ENCODE measurements around the gene HTRA3.

The HTRA3 gene

DNA sequence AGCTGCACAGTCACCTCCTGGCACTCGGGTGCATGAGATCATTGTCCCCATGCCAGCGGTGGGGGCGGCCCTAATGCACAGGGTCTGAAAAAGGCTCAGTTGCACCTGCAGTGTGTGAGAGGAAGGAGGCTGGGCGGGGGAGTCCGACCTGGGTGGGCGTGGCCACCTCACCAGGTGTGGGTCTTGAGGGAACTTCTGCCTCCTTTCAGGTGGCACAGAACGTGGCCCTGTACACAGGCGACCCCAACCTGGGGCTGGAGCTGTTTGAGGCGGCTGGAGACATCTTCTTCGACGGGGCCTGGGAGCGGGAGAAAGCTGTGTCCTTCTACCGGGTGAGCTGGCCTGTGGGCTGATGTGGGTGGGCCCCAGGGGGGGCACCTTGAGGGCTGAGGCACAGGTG lies 34.3 kb upstream of the HTRA3 start:
- DNase-seq = no peak

DNA sequence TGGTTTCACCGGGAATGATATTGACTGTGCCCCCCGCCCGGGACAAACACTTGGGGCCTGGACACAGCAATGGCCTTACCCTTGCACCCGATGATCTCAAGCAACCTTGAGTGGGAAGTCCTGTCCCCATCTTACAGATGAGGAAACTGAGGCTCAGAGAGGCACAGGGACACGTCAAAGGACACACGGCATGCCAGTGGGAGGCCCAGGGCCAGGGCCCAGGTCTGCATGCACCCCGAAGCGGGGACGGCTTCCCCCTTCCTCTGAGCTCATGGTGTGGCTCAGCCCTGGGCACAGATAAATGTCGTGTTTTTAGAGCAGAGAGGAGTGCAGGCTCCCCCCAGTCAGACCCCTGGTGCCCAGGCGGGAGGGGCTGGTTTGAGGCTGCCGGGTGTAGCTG lies 33.9 kb upstream of the HTRA3 start:
- DNase-seq = no peak

DNA sequence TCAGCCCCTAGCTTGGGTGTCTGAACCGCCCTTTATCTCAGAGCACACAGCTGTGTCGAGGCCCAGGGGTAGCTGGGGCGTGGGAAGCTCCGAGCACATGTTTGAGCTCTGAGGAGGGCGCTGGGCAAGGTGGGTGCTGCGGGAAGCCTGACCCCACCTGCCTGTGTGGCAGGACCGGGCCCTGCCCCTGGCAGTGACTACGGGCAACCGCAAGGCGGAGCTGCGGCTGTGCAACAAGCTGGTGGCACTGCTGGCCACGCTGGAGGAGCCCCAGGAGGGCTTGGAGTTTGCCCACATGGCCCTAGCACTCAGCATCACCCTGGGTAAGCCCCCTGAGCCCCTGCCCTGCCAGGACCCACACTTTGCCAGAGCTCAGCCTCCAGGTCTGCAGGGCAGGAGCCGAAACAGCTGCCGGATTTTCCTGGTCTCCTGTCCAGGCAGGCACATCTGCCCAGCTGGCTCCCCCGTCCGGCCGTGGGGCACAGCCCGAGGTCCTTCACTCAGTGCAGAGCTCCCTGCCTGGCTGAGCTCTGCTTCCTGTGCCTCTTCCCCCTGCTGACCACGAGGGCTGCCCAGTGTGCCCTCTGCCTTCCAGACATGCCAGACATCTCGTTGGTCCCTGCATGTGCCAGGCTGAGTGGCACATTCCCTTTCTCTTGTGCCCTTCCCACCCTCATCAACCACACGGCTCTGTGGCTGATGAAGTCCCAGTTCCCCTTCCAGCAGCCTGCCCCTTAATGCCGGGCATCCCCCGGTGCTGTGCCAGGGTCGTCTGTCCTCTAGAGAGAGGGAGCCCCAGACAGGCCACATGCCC lies 33.2 kb upstream of the HTRA3 start:
- DNase-seq = no peak

DNA sequence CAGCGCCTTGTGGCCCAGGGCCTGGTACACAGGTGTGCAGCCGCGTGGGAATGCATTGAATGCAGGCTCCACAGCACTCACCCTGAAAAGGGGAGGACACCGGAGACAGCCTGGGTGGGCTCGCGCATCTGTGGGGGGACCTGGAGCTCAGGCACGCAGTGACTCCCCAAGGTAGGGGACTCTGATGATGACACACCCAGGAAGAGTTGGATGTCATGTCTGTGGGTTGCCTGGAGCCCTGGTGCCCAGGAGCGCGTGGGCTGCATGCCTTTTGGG lies 32.7 kb upstream of the HTRA3 start:
- no peak for DNase-seq

DNA sequence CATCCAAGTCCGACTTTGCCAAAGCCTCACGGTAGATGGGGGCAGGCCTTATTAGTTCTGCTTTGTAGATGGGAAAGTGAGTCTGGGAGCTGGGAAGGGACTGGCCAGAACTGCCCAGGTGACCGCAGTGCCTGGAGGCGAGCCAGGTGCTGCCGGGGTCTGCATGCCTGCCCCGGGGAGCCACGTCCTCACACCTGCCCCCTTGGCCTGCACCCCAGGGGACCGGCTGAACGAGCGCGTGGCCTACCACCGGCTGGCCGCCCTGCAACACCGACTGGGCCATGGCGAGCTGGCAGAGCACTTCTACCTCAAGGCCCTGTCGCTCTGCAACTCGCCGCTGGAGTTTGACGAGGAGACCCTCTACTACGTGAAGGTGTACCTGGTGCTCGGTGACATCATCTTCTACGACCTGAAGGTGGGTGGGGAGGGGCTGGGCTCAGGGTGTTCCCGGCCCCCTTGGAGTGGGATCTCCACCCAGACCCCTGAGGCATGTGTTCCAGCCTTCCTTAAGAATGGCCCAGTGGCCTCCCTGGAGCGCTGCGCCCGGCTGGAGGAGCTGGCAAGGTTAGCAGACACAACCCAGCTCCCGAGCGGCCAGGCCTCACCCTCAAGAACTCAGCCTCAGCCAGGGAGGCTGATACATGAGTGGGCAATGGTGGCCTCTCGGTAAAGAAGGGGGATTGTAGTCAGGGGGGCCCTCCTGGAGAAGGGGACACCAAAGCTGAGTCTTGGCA lies 32.1 kb upstream of the HTRA3 start:
- DNase-seq = no peak

DNA sequence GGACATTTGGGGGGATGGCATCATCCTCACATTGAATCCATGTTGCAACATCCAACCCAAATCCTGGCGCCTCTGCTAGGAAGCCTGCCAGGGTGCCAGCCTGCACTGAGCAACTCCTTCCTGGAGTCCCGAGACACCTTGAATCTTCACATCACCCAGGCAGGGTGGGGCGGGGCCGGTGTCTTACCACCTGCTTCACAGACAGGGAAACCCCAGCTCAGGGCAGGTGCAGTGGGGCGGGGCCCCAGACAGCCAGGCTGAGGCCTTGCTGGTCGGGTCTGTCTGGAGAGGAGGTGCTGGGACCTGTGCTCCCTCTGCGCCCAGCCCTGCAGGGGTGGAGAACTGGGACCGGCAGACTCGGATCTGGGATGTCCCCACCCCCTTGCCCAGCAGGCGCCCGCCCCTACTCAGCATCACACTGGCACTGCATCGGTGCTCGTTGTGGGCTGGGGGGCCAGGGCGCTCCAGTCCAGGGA lies 31.5 kb upstream of the HTRA3 start:
- no peak for DNase-seq

DNA sequence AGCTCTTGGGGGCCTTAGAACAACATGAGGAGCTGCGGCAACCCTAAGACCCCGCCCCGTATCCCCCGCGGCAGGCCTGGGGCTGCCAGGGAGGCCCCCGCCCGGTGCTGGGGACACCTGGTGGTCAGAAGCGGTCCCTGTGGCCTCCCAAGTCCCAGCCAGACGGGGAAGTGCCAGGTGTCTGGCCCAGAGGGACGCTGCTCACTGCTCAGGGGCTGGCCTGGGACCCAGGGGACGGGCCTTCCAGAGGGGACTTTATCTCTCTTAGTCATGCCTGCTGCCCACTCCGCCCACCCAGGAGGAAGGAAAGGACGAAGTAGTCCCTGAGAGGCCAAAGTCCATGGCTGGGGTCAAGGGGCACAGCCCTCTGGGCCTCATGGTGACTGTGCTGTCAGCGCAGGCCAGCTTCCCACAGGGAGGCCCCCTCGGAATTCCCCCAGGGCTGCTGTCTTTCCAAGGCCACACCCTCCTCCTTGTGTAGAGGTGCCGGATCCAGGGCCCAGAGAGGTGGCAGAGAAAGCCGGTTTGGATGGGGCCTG lies 31.0 kb upstream of the HTRA3 start:
- DNase-seq = no peak

DNA sequence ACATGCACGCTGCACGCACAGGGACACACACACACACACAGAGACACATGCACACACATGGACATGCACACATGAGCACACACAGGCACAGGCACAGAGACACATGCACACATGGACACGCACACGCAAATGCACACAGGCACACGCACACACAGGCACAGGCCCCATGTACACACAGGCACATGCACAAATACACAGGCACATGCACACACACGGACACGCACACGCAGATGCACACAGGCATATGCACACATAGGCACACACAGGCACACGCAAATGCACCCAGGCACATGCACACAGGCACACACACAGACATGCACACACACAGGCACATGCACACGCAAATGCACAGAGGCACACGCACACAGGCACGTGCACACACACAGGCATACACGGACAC lies 30.3 kb upstream of the HTRA3 start:
- DNase-seq = no peak

DNA sequence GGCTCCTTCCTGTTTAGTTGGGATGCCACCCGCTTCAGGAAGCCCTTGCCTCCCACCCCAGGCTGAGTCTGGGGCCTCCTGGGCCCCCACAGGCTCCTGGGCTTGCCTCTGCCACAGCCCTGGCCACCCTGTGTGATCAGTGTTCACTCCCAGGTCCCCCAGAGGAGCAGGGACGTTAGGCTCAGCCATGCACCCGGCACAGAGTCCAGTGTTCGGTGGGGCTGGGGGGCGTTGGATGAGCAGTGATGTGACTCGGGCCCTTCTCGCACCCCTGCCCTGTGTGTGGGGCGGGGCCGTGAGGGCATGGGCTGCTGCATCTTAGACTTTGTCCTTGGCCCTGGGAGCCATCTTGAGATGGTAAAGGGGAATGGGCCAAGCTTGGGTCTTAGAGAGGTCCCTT lies 29.9 kb upstream of the HTRA3 start:
- no peak for DNase-seq

DNA sequence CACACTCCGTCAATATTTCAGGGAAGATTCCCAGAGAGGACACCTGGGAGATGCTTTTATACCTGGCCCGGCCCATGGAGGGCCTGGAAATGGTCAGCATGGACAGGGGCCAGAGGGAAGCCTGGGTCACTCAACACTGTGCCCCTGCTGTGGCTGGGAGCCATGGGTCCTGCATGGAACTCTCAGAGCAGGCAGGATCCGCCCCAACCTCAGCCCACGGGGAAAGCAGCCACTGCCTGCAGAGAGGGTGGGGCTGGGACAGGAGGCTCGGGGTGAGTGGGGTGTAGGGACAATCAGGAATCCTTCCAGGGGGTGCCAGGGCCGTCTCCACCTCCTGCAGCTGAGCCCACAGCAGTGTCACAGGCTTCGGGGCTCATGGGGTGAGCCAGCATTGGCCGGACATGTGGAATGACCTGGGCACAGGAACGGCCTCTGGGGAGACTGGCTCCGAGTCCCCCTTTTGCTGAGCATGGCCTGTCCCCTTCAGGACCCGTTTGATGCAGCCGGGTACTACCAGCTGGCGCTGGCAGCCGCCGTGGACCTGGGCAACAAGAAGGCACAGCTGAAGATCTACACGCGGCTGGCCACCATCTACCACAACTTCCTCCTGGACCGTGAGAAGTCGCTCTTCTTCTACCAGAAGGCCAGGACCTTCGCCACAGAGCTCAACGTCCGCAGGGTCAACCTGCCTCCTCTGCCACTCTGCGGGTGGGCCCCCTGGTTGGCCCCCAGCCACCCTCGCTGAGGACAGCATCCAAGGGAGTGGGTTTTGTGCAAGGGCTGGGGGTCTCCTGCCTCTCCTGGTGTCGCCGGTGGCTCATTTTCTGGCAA lies 29.1 kb upstream of the HTRA3 start:
- no peak for DNase-seq

DNA sequence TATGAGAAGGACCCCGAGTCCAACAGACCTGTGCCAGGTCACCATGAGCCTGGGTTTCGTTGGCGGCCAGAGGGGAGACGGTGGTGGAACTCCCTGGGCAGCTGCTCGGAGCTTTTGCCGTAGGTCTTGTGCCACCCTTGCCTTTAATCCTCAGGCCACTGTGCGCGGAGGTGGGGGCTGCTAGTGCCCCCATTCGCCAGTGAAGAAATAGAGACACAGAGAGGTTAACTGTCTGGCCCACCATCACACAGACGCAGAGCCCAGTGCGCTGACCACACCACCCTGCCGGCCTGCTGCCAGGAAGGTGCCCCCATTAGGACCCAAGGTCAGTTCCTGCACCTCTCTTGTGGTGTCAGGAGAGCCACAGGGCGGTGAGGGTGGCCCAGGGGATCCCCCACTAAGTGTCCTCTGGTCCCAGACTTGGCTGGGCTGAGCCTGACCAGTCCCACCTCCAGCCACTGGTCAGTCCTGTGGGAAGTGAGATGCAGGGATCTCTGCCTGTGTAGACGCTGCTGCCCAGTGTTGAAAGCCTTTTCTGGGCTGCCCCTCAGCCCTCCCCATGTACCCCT lies 28.3 kb upstream of the HTRA3 start:
- DNase-seq = no peak

DNA sequence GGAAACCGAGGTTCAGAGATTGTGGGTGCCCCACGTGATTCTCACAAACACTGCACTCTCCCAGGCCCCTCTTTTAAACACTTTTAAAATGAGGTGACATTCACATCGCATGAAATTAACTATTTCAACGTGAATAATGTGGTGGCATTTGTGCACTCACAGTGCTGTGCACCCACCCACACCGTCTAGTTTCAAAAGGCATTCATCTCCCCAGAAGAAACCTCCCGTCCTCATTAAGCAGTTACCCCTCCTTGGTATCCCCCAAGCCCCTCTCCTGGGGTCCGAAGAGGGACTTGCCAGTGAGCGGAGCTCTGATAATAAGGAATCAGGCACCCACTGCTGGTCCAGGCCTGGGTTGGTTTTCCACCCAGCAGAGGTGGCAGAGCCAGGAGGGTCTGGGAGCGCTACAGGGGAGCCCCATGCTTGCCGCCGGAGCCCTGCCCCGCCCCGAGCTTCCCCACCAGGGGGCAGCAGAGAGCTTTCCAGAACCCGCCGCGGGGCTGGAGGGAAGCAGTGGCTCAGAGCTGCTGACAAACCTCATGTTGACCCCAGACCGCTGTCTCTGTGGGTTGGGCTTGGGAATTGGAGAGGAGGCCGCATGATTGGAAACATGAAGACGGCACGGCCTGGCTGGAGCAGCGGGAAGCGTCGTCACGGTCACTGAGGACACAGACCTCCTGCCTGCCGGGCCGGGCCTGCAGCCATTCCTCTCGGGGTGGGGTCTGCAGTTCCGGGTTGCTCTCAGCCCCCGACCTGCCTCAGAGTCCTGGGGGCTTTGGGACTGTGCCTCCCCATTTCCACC lies 27.5 kb upstream of the HTRA3 start:
- peak; percentile 76 for DNase-seq

DNA sequence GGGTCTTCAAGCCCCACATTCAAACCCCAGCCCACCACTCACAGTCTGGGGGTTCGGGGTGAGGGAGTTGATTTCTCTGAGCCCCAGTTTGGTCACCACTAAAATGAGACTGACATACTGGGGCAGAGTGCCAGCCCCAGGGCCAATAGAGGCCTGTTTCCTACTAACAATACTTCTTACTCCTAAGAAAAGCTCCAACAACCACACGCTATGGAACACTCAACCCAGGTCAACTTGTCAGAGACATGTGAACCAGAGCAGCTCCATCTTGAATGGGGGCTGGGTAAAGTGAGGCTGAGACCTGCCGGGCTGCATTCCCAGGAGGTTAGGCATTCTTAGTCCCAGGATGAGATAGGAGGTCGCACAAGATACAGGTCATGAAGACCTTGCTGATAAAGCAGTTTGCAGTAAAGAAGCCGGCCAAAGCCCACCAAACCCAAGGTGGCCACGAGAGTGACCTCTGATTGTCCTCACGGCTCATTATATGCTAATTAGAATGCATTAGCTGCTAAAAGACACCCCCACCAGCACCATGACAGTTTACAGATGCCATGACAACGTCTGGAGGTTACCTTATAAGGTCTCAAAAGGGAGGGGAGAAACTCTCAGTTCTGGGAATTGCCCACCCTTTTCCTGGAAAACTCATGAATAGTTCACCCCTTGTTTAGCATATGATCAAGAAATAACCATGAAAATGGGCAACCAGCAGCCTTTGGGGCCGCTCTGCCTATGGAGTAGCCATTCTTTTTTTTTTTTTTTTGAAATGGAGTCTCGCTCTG lies 26.6 kb upstream of the HTRA3 start:
- no peak for DNase-seq

DNA sequence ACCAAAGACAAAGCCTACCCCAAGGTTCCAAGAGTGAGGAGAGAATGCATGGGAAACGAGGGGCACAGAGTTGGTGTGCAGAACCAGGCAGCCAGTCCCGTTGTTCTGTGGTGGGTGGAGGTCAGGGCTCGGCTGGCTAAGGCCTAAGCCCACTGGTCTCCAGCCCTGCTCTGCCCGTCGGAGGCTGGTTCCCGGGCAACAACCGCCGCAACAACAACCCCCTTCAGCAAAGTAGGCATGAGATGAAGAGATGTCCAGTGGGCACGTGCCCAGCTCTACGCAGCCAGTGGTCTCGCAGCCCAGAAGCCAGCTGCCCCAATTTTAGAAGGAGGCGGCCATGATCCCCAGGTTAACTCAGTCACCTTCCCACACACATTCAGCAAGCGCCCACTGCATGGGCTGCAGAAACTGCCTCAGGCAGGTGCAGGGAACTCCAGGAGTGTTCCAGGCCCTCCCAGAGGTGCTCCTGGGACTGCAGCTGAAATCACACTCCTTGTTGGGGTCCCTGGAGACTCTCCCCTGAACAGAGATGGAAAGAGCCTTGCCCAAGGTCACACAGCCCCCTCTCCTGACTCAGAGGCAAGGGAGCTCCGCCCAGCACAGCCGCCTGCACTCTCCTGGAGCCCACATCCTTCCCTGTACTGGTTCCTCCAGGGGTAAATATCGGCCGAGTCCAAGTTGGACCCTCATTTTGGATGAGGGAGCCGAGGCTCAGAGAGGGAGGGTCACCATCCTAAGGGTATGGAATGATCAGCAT lies 25.4 kb upstream of the HTRA3 start:
- DNase-seq = no peak

DNA sequence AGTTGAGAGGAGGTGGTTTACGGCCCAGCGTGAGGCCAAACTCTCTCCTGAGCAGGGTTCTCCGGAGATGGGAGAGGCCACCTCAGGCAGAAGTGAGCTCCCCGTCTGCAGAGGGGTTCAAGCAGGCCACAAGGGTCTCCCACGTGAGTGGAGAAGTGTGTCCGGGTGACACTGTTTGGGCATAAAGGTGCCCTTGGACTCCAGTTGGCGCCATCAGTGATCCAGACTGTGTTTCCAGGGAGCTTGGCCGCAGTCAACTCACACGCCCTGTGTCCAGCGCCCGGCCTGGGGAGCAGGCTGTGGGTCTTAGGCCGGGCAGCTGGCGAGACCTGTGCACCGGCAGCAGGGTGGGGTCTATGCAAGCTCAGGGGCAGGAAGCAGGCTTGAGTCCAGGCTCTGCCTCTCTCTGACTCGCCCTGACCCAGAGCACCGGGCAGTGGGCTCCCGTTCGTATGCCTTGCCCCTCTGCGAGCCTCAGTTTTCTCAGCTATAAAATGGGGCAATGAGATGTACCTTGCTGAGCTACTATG lies 24.6 kb upstream of the HTRA3 start:
- no peak for DNase-seq

DNA sequence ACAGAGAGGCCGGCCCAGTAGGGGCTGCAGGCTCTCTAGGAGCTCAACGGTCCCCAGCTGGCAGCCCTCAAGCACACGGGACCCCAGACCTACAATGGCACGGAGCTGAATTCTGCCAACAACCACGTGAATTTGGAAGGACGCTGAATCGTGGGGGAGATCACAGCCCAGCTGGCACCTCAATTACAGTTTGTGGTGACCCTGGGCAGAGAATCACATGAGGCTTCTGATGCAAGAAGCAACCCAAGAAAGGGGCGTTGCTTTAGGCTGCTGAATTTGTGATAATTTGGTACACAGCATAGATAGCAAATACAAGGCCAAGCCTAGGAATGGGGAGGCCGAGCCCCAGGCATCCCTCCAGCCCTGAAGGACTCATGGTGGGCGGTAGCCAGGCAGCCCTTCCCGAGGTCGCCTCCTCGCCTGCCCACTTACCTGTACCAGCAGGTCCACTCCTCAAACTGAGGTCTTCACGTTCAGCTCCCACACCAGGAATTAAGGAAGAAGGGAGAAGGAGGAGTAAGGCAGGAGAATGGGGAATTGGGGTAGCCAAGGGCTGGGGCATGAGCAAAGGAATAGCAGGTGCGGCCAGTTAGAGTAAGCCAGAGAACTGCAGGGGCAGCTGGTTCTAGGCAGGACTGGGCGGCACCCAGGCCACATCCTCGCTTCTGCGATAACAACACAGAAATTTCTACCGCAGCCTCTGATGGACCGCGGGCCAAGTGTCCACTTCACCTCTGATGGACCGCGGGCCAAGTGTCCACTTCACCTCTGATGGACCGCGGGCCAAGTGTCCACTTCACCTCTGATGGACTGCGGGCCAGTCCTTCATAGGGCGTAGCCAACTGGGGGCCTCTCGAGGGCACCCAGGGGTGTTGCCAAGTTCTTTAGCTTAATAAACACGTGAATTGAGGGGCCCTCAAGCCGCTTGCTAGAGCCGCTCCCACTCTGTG lies 23.4 kb upstream of the HTRA3 start:
- no peak for DNase-seq

DNA sequence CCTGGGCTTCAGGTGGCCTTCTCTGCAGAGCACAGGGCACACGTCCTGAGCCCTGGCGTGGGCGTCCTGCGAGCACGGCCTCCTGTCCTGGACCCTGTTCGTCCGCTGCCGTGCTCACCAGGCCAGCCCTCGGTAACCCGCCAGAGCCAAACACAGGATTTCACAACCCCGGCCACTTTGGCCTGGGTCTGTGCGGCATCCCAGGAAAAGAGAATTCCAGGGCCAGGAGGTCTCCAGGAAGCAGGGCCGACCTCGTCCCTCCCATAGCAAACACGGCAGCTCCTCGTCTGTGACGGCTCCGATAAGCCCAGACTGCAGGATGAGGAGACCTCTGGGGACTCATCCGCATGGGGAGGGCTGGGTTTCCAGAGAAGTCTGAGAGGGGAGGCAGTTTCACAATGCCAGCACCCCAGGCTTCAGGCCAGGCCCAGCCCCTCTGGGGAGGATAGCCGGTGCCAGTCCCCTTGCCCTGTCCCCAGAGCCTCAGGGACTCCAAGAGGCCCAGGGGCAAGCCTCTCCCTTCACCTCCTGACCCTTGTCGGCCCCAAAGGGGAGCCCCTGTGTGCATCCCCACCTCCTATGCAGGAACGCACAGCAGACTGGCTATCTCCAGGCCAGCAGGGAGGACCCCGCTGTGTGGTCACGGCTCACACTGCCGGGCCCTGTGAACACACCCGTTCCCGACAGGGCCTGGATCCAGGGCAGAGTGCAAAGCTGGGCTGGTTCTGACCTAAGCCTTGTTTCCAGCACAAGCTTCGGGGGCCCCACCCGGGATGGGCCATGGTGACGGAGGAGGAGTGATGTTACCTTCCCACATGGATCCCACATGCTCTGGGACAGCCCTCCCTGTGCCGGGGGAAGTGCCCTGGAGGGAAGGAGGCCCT lies 22.3 kb upstream of the HTRA3 start:
- DNase-seq = no peak

DNA sequence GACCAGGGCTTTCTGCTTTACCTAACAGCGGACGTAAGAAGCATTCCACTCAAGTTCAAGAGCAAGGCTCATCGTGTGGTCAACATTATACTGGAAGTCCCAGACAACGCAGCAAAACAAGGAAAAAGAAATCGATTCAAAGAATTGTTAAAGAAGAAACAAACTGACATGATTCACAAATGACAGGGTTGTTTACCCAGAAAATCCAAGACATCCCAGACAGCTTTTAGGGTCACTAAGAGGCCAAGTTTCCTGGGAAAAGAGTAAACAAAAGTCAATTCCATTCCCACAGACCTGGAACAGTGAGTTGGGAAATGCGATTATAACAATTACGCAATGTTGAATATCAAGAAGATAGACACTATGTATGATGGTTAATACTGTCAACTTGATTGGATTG lies 21.5 kb upstream of the HTRA3 start:
- DNase-seq = no peak

Data from activated gamma-delta T cell treated with Interleukin-2 at 50 U/mL for 16 hours (primary cell).